Prostate gland (tissue), 2 donors: Measurements from ENCODE around the gene RNMT.
A peak's percentile ranks its signal among the peaks of the same experiment; 100 is the strongest.

Experiments used
- POLR2A ChIP-seq: fragments of 450-650 bp; IDR thresholded peaks from one replicate; pipeline ENCODE4 v1.6.1; 2016; ENCODE audit warnings: antibody characterized with exemption, mild to moderate bottlenecking
- TF ChIP-seq, protein P1 (sequence below), 4 experiments: fragments of 200-600 bp in 2 of 4; fragments of 450-650 bp in 2 of 4; sonication (generic) in 2 of 4; IDR thresholded peaks; 1 replicate in 3 of 4; 2 replicates in 1 of 4; pipeline ENCODE4 v1.5.1; 2016 to 2019; ENCODE audit warnings: antibody characterized with exemption in 4 of 4, mild to moderate bottlenecking in 2 of 4, moderate library complexity in 2 of 4

DNA sequence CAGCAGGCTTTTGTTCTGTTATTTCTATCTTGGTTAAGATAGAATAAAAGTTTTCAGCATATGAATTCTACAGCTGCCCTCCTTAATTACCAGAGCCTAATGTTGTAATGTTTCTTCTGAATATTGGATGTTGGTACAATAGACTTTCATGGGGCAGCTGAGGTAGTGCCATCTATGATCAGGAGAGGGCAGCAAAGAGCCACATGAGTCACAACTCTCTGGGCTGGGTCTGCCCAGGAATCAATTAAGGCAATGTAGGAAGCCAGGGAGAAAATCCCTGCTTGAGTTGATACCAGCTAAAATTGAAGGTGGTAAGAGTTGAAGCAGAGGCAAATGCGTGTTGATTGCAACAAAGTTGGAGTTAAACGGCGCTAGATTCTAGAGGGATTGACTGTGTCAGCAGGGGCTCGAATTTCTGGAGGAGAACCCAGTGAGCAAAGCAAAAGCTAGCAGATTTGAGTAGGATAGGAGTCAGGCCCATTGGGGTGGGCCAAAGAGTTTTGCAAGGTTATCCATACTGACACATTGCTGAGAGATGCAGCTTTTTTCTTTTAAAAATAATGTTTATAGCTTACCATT lies 86.9 kb downstream of the RNMT start:
- TF ChIP-seq, protein P1, sequence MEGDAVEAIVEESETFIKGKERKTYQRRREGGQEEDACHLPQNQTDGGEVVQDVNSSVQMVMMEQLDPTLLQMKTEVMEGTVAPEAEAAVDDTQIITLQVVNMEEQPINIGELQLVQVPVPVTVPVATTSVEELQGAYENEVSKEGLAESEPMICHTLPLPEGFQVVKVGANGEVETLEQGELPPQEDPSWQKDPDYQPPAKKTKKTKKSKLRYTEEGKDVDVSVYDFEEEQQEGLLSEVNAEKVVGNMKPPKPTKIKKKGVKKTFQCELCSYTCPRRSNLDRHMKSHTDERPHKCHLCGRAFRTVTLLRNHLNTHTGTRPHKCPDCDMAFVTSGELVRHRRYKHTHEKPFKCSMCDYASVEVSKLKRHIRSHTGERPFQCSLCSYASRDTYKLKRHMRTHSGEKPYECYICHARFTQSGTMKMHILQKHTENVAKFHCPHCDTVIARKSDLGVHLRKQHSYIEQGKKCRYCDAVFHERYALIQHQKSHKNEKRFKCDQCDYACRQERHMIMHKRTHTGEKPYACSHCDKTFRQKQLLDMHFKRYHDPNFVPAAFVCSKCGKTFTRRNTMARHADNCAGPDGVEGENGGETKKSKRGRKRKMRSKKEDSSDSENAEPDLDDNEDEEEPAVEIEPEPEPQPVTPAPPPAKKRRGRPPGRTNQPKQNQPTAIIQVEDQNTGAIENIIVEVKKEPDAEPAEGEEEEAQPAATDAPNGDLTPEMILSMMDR (IDR thresholded peaks at IDR 0.05): peak in 3 of 4 experiments; percentile 47 to 80 (median 69)
- TF ChIP-seq POLR2A: no peak
